CD4-positive, alpha-beta T cell treated with Interleukin-12 subunit alpha and Interleukin-12 subunit beta, for 1 hour (primary cell): Measurements from ENCODE around the gene RBL1.
A peak's percentile ranks its signal among the peaks of the same experiment; 100 is the strongest.
"Not testable (repeated sequence)": the region's sequence is repeated elsewhere in the genome, so short reads cannot be mapped to it uniquely, and the experiment has no call there.

Experiments
- DNase-seq: peaks from one replicate; pipeline ENCODE4 v3.0.0-alpha.2; 2020

RBL1 gene, protein sequence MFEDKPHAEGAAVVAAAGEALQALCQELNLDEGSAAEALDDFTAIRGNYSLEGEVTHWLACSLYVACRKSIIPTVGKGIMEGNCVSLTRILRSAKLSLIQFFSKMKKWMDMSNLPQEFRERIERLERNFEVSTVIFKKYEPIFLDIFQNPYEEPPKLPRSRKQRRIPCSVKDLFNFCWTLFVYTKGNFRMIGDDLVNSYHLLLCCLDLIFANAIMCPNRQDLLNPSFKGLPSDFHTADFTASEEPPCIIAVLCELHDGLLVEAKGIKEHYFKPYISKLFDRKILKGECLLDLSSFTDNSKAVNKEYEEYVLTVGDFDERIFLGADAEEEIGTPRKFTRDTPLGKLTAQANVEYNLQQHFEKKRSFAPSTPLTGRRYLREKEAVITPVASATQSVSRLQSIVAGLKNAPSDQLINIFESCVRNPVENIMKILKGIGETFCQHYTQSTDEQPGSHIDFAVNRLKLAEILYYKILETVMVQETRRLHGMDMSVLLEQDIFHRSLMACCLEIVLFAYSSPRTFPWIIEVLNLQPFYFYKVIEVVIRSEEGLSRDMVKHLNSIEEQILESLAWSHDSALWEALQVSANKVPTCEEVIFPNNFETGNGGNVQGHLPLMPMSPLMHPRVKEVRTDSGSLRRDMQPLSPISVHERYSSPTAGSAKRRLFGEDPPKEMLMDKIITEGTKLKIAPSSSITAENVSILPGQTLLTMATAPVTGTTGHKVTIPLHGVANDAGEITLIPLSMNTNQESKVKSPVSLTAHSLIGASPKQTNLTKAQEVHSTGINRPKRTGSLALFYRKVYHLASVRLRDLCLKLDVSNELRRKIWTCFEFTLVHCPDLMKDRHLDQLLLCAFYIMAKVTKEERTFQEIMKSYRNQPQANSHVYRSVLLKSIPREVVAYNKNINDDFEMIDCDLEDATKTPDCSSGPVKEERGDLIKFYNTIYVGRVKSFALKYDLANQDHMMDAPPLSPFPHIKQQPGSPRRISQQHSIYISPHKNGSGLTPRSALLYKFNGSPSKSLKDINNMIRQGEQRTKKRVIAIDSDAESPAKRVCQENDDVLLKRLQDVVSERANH

DNA sequence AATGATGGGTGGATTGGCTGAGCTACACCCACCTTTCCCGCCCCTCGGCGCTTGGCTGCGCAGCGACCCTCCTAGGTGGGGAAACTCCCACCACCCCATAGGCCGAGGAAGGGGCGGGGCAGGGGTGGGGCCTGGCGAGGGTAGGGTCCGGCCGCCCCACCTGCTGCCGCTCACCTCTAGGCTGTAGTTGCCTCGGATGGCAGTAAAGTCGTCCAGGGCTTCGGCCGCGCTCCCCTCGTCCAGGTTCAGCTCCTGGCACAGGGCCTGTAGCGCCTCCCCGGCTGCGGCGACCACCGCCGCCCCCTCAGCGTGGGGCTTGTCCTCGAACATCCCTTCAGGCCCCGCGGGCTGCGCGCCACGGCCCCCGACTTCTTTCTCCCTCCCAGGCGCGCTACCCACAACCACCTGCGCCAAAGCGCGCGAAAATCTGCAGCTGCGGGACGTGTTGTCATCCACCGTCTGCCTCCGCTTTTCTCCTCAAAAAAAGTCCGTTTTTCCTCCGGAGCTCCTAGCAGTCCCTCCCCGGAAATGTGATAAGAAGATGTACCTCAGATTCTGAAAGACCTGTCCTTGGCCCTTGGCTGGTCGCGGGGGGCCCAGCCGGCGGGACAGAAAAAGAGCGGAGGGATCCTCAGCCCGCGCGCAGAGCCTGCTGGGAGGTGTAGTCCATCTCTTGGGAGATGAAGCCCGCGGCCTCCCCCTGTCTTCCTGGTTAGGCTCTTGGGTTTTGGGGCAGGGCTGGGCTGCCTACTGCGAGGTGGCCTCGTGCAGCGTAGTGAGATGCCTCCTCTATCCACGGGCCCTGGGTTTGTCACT lies at the start of gene RBL1:
TSS of gene RBL1 (minus strand) at position 399 of the 816 bp plus-strand sequence. CDS start at position 330, 69 bp downstream.
- peak; percentile 88 for DNase-seq

- DNase-seq: no peak
Observed at GRCh38 chr20:37144856-37145404, 49.1 kb upstream of the RBL1 start.

DNA sequence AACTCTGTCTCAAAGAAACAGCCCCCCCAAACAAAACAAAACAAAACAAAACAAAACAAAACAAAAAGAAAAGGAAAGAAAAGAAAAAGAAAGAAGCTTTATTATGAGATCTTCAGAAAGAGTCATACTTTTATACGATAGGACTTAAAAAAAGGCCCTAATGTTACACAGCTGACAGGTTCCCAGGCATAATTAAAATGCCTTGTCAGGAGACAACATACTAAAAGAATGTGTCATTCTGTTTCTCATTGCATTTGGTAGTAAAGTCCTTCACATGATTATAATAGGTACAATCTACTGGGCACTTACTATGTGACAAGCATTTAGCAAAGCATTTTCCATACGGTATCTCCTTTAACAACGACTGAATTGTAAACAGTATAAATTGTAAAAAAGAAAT lies 46.9 kb upstream of the RBL1 start:
- DNase-seq: no peak

DNA sequence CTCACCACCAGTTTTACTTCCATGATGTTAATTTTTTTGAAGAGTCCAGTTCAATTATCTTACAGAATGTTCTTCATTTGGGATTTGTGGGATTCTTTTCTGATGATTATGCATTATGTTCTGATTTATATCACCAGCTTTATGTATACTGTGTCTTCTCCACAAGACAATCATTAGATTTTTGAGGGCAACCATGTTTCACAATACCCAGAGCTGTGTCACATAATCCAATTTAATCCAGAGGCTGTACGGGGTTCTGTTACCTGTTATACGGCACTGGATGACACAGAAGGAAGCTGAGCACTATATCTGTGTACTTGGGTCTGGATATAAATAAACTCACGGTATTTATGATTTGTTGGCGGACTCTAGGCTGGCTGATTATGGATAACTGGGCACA lies 41.8 kb upstream of the RBL1 start:
- DNase-seq: no peak

GRCh38 chr20:37133952-37134351 lies 38.2 kb upstream of the RBL1 start:
- DNase-seq: no peak

DNA sequence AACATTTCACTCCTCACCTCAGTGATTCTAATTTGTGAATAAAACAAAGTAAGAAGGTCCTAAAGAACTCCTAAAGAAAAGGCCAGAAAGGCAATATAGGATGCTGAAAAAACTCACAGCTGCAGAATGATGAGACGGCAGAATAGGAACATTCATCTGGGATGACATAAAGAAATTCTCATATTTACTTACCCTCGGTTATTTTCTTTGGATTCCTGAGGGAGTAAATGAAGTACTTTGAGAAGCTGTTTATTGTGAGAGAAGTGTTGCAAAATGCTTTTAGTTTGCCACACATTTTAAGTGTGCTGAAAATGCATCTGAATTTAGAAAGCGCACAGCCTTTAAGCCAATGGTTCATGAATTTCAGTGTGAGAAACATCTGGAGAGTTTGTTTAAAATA lies 35.7 kb upstream of the RBL1 start:
- no peak for DNase-seq

DNA sequence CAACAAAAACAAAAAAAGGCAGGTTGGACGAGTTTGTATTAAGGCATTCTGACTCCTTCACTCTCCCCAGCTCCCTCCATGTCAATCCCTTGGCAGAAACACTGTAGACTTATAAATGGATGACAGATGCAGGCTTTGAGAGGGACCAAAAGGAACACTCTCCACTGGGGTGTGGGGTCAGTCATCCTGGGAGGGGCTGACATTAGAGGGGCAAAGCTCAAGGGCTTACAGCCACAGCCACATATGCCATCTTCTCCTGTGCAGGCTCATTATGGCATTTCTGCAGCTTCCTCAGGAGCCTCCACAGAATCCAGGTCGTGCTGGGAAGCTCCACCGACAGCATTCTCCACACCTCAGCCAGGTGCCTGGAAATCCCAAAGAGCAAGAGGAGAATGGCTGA lies 33.0 kb upstream of the RBL1 start:
- DNase-seq: no peak

- not testable (repeated sequence) for DNase-seq
Observed at GRCh38 chr20:37126290-37126689, 30.5 kb upstream of the RBL1 start.

- DNase-seq: no peak
Observed at GRCh38 chr20:37123441-37123840, 27.6 kb upstream of the RBL1 start.

GRCh38 chr20:37120497-37120896 lies 24.7 kb upstream of the RBL1 start:
- DNase-seq: no peak

DNA sequence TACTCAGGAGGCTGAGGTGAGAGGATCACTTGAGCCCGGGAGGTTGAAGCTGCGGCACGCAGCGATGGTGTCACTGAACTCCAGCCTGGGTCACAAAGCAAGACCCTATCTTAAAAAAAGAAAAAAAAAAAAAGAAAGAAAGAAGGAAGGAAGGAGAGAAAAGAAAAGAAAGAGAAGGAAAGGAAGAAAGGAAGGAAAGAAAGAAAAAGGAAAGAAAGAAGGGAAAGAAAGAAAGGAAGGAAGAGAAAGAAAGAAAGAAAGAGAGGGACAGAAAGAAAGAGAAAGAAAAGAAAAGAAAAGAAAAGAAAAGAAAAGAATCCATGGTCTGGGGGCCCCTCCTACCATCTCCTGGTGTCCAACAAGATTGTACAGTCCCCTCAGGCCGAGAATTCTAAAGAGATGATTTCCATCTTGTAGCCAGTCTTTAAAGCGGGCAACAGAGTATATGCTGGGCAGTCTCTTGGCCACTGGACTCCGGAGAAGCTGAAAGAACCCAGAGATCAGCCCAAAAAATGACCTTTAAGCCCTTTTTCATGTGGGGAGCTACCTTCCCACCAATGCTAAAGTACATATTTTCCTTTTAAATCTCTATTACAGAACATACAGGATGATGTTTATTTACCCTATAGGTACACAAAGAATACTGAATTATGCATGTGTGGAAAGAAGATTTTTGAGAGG lies 23.7 kb upstream of the RBL1 start:
- no peak for DNase-seq

GRCh38 chr20:37114012-37114411 lies 18.2 kb upstream of the RBL1 start:
- no peak for DNase-seq

GRCh38 chr20:37111926-37112455 lies 16.2 kb upstream of the RBL1 start:
- no peak for DNase-seq

DNA sequence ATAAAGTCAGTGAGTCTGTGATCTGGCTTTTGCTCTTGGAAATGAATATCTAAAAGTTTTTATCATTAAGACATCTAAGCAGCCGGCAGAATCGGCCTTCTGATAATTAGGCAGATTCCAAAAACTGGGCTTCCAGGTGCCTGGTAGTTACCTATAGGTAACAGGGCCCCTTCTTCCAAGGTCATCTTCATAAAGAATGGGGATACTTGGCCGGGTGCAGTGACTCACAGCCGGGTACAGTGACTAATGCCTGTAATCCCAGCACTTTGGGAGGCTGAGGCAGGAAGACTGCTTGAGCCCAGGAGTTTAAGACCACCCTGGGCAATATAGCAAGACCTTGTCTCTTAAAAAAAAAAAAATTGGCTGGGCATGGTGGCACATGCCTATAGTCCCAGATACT lies 12.9 kb upstream of the RBL1 start:
- no peak for DNase-seq

DNA sequence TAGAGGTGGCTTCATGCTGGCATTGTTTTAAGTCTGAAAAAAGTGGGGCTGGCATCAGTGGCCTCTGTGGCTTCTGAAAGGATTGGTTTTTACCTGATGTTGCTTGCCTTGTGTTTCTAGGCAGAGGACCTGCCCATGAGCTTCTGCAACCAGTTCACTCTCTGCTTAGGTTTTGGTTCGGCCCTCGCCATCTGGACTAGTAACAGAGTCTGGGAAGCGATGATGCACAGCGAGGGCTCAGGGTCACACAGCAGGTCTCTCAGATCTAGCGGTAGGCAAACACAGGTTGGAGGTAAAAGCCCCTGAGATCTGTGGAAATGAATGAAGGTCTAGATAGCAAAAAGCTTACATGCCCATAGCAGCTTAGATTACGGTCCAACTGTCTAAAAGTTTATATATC lies 6.8 kb upstream of the RBL1 start:
- no peak for DNase-seq

DNA sequence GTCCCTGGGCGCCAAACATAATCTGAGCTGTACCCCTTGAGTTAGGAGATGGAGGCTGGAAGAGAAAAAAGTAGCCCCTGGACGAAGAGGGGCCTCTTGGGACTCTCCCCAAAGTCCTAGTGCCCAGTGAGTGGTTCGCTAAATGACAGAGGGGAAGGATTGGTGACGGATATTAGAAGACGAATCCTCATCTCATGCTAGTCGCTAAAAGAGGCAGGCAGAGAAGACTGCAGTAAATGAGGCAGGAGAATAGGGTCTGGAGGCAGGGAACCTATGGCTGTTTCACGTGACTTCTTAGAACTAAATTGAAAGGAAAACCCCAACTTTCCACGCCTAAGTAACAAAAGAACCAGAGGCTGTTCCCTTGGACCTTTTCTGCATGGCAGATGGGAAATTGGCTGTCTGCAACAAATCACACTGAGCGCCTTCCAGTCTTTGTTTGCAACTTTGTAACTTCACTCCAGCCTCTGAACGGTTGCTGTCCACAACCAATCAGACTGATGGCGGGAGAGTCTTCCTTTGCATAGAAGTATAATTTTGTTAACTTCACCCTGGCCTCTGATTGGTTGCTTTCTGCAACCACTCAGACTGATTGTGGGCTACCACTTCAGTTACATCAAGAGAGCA lies 731 bp upstream of the RBL1 start:
- no peak for DNase-seq

DNA sequence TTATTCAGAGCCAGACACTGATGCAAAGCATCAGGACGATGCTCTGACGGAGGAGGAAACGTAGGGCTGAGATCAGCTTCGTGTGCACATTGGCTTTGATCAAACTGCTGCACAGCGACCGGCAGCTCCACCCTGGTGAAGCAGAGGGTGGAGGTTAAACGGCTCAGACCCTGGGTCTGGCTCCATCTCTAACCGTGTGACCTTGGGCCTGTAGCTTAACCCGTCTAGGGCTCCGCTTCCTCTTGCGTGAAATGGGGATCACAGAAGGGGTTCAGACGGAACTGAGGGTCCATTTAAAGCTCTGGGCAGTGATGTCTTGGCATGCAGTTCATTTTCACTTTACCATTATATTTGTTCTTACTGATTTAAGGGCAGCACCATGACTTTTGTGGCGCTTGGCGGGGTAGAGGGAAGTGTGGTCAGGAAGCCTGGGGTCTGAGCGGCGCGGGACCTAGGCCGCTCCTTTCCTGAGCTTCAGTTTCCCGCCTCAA lies 644 bp downstream of the RBL1 start:
- peak; percentile 63 for DNase-seq

GRCh38 chr20:37090407-37090806 lies 5.4 kb downstream of the RBL1 start:
- no peak for DNase-seq

DNA sequence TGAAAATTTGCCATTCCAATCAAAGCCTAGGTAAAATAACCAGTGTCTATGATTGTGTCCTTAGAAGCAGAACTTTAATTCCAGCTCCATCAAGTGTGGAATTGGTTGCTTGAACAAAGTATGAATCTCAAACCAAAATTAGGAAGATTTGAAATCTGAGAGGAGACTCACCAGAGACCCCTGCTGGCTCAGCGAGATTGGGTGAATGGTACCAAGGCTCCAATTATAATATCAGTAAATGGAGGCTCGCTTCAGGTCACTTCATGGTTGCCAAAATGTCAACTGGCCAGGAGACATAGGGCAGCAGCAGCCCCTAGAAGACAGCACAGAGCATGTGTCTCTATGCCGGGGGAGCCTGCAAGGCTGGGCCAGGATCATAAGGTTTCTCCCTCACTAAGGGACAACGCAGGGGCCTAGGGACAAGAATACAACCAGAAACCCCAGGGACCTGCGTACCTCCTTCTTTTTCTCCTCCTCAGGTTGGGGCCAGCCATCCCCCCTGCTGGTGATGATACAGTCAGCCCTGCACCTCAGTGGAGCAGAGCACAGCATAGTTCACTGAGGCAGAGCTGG lies 14.0 kb downstream of the RBL1 start:
- peak; percentile 53 for DNase-seq

- no peak for DNase-seq
Observed at GRCh38 chr20:37077009-37077408, 18.8 kb downstream of the RBL1 start.
